ENCODE measurements around the gene BBOF1.

Gene BBOF1

GRCh38 chr14:74019408-74020137 is 424 bp downstream of the BBOF1 start:
- H3K9me2 ChIP-seq (replicated peaks; ENCODE audit: insufficient read depth, low read length): no peaks in the 10 kb centered on the region
- no peaks in the 10 kb centered on the region for H3K79me2 ChIP-seq (ENCODE audit: low read length)
- no peak for DNase-seq
- peak overlapping the region; percentile 70 for H2AFZ ChIP-seq (ENCODE audit: low read length)
- no peaks in the 10 kb centered on the region for H3K36me3 ChIP-seq (replicated peaks; ENCODE audit: insufficient read depth, low read length)
- peak overlapping the region; percentile 55; the same call in 1 of the 2 replicates for H3K4me2 ChIP-seq (ENCODE audit: low read depth, low read length)
- TF ChIP-seq CTCF (IDR thresholded peaks at IDR 0.05; ENCODE audit: low read length) (no peak), EZH2phosphoT487 (IDR thresholded peaks at IDR 0.05; ENCODE audit: low read length) (no peak), EZH2 (optimal IDR thresholded peaks at IDR 0.05; ENCODE audit: low read depth, low read length) (no peak)
- H4K20me1 ChIP-seq (ENCODE audit: insufficient read depth, low read length): no peaks in the 10 kb centered on the region
- no peaks in the 10 kb centered on the region for H3K4me1 ChIP-seq (ENCODE audit: low read length)
- H3K9me3 ChIP-seq (replicated peaks; ENCODE audit: insufficient read depth, low read length): no peaks in the 10 kb centered on the region
- peak overlapping the region; percentile 56 for H3K4me3 ChIP-seq (ENCODE audit: low read length)
- H3K9ac ChIP-seq (ENCODE audit: low read length): peak overlapping the region; percentile 47; the same call in 1 of the 2 replicates
- H3K27ac ChIP-seq (ENCODE audit: low read length): no peak overlapping the region
- no peaks in the 10 kb centered on the region for H3K27me3 ChIP-seq (replicated peaks; ENCODE audit: insufficient read depth, low read length)
- no peaks in the 10 kb centered on the region for H3F3A ChIP-seq (ENCODE audit: insufficient read depth, low read length)

GRCh38 chr14:74022346-74022745 is 3.2 kb downstream of the BBOF1 start:
- Histone ChIP-seq H3K9me2 (replicated peaks; ENCODE audit: insufficient read depth, low read length) (no peaks in the 10 kb centered on the region), H3K4me2 (ENCODE audit: low read depth, low read length) (no peak overlapping the region), H3K27ac (ENCODE audit: low read length) (no peak overlapping the region), H3K79me2 (ENCODE audit: low read length) (no peaks in the 10 kb centered on the region), H3K36me3 (replicated peaks; ENCODE audit: insufficient read depth, low read length) (no peaks in the 10 kb centered on the region), H4K20me1 (ENCODE audit: insufficient read depth, low read length) (no peaks in the 10 kb centered on the region), H3K9ac (ENCODE audit: low read length) (no peak overlapping the region), H3K4me1 (ENCODE audit: low read length) (no peaks in the 10 kb centered on the region), H2AFZ (ENCODE audit: low read length) (no peak overlapping the region), H3K4me3 (ENCODE audit: low read length) (no peak overlapping the region), H3K9me3 (replicated peaks; ENCODE audit: insufficient read depth, low read length) (no peaks in the 10 kb centered on the region), H3K27me3 (replicated peaks; ENCODE audit: insufficient read depth, low read length) (no peaks in the 10 kb centered on the region), H3F3A (ENCODE audit: insufficient read depth, low read length) (no peaks in the 10 kb centered on the region)
- no peak for TF ChIP-seq EZH2 (optimal IDR thresholded peaks at IDR 0.05; ENCODE audit: low read depth, low read length)
- no peak for TF ChIP-seq EZH2phosphoT487 (IDR thresholded peaks at IDR 0.05; ENCODE audit: low read length)
- no peak for TF ChIP-seq CTCF (IDR thresholded peaks at IDR 0.05; ENCODE audit: low read length)
- no peak for DNase-seq

GRCh38 chr14:74029136-74029535 is 10.0 kb downstream of the BBOF1 start:
- no peaks in the 10 kb centered on the region for H3K27me3 ChIP-seq (replicated peaks; ENCODE audit: insufficient read depth, low read length)
- no peak for TF ChIP-seq EZH2 (optimal IDR thresholded peaks at IDR 0.05; ENCODE audit: low read depth, low read length)
- H3K9ac ChIP-seq (ENCODE audit: low read length): no peak overlapping the region
- no peak overlapping the region for H2AFZ ChIP-seq (ENCODE audit: low read length)
- no peaks in the 10 kb centered on the region for H3K4me1 ChIP-seq (ENCODE audit: low read length)
- no peaks in the 10 kb centered on the region for H3K9me3 ChIP-seq (replicated peaks; ENCODE audit: insufficient read depth, low read length)
- H4K20me1 ChIP-seq (ENCODE audit: insufficient read depth, low read length): no peaks in the 10 kb centered on the region
- H3K36me3 ChIP-seq (replicated peaks; ENCODE audit: insufficient read depth, low read length): no peaks in the 10 kb centered on the region
- no peaks in the 10 kb centered on the region for H3K9me2 ChIP-seq (replicated peaks; ENCODE audit: insufficient read depth, low read length)
- no peaks in the 10 kb centered on the region for H3K79me2 ChIP-seq (ENCODE audit: low read length)
- H3K4me3 ChIP-seq (ENCODE audit: low read length): no peak overlapping the region
- DNase-seq: no peak
- H3F3A ChIP-seq (ENCODE audit: insufficient read depth, low read length): no peaks in the 10 kb centered on the region
- no peak overlapping the region for H3K27ac ChIP-seq (ENCODE audit: low read length)
- H3K4me2 ChIP-seq (ENCODE audit: low read depth, low read length): no peak overlapping the region

- H3K9me3 ChIP-seq (replicated peaks; ENCODE audit: insufficient read depth, low read length): no peaks in the 10 kb centered on the region
- H4K20me1 ChIP-seq (ENCODE audit: insufficient read depth, low read length): no peaks in the 10 kb centered on the region
- no peak overlapping the region for H3K4me2 ChIP-seq (ENCODE audit: low read depth, low read length)
- no peaks in the 10 kb centered on the region for H3K4me1 ChIP-seq (ENCODE audit: low read length)
- no peak for DNase-seq
- H3K79me2 ChIP-seq (ENCODE audit: low read length): no peaks in the 10 kb centered on the region
- no peak overlapping the region for H3K27ac ChIP-seq (ENCODE audit: low read length)
- H3K27me3 ChIP-seq (replicated peaks; ENCODE audit: insufficient read depth, low read length): no peaks in the 10 kb centered on the region
- H3K4me3 ChIP-seq (ENCODE audit: low read length): no peak overlapping the region
- no peak overlapping the region for H2AFZ ChIP-seq (ENCODE audit: low read length)
- no peaks in the 10 kb centered on the region for H3F3A ChIP-seq (ENCODE audit: insufficient read depth, low read length)
- no peaks in the 10 kb centered on the region for H3K36me3 ChIP-seq (replicated peaks; ENCODE audit: insufficient read depth, low read length)
- TF ChIP-seq EZH2 (optimal IDR thresholded peaks at IDR 0.05; ENCODE audit: low read depth, low read length) (no peak), EZH2phosphoT487 (IDR thresholded peaks at IDR 0.05; ENCODE audit: low read length) (no peak), CTCF (IDR thresholded peaks at IDR 0.05; ENCODE audit: low read length) (no peak)
- no peaks in the 10 kb centered on the region for H3K9me2 ChIP-seq (replicated peaks; ENCODE audit: insufficient read depth, low read length)
- no peak overlapping the region for H3K9ac ChIP-seq (ENCODE audit: low read length)
Measured at GRCh38 chr14:74034572-74034971, 15.4 kb downstream of the BBOF1 start.

Data from MM.1S (cell line).